GM12878 (cell line): ENCODE measurements around the gene HCAR3. TPM values are rescaled to one million over a fixed set of nuclear protein-coding genes. Genes with fewer than 3 reads are reported as not detected.
A peak's percentile ranks its signal among the peaks of the same experiment; 100 is the strongest.
"Not testable (repeated sequence)": the region's sequence is repeated elsewhere in the genome, so short reads cannot be mapped to it uniquely, and the experiment has no call there.

Source experiments
- ATAC-seq: fragments of 200-7000 bp; cut with Tn5 transposase; 3 replicates; pipeline ENCODE4 v1.9.1; 2020; ENCODE audit warnings: mild to moderate bottlenecking, moderate library complexity
- BruUV-seq: library from RNA; stranded (reverse); fragments of 400-500 nt; replicated peaks from 2 replicates; lab custom pipeline; 2021; lab: Mats Ljungman, UMichigan
- CTCF ChIA-PET: fragments of 300-600 bp; sonication (Branson Sonifier 250); formaldehyde crosslinking; extraction: SDS; loops from one replicate; lab custom pipeline; 2021; ENCODE audit warnings: inconsistent platforms; lab: Yijun Ruan, JAX
- POLR2A ChIA-PET: fragments of 350-600 bp; formaldehyde crosslinking; extraction: SDS; loops from one replicate; lab custom pipeline; 2021; ENCODE audit warnings: inconsistent platforms; lab: Charles Lee
- RAD21 ChIA-PET: fragments of 300-600 bp; sonication (Branson Sonifier 250); formaldehyde crosslinking; loops from one replicate; lab custom pipeline; 2023; ENCODE audit warnings: antibody characterized with exemption; ENCODE audit not compliant: unreplicated experiment; lab: Charles Lee
- SMC1A ChIA-PET: fragments of 300-600 bp; sonication (Branson Sonifier 250); formaldehyde crosslinking; loops from one replicate; lab custom pipeline; 2023; ENCODE audit not compliant: unreplicated experiment, uncharacterized antibody; lab: Charles Lee
- DNase-seq: peaks from one replicate; pipeline ENCODE4 v3.0.0-alpha.2; 2011; ENCODE audit warnings: low read depth, low spot score
- FAIRE-seq: peaks from 3 replicates; lab custom pipeline; 2011; peaks lifted over from hg19 to GRCh38; lab: Jason Lieb, UNC
- H2AFZ ChIP-seq: 2 replicates; pipeline ENCODE4 v1.6.0; 2011; ENCODE audit warnings: low read depth, low read length, control low read depth; ENCODE audit not compliant: control insufficient read depth
- H3K27ac ChIP-seq: 2 replicates; pipeline ENCODE4 v1.5.1; 2011; ENCODE audit warnings: control low read depth; ENCODE audit not compliant: control insufficient read depth, insufficient read depth
- H3K27me3 ChIP-seq, 2 experiments: replicated peaks in 1 of 2; 2 replicates each; pipeline versions ENCODE4 v1.6.0 to v1.6.1; 2011; ENCODE audit warnings: low read length in 1 of 2; ENCODE audit not compliant: control insufficient read depth in 2 of 2, insufficient read depth in 2 of 2
- H3K36me3 ChIP-seq, 2 experiments: 2 replicates each; pipeline ENCODE4 v1.5.1; 2011; ENCODE audit warnings: low read length in 1 of 2; ENCODE audit not compliant: control insufficient read depth in 2 of 2, insufficient read depth in 2 of 2
- H3K4me1 ChIP-seq: 2 replicates; pipeline ENCODE4 v1.6.1; 2011; ENCODE audit warnings: mild to moderate bottlenecking, low read length, moderate library complexity, mixed read lengths; ENCODE audit not compliant: control insufficient read depth, insufficient read depth
- H3K4me2 ChIP-seq: 2 replicates; pipeline ENCODE4 v1.6.0; 2011; ENCODE audit warnings: control low read depth; ENCODE audit not compliant: control insufficient read depth, insufficient read depth
- H3K4me3 ChIP-seq: fragments of 200-600 bp; sonication (generic); 2 replicates; pipeline ENCODE4 v1.5.1; 2016
- H3K79me2 ChIP-seq: 2 replicates; pipeline ENCODE4 v1.6.0; 2011; ENCODE audit warnings: low read length; ENCODE audit not compliant: control insufficient read depth, insufficient read depth
- H3K9ac ChIP-seq: 2 replicates; pipeline ENCODE4 v1.8.0; 2011; ENCODE audit warnings: low read length, control low read depth, mixed read lengths; ENCODE audit not compliant: control insufficient read depth, insufficient read depth
- H3K9me3 ChIP-seq: replicated peaks from 3 replicates; pipeline ENCODE4 v1.5.1; 2011; ENCODE audit warnings: mild to moderate bottlenecking, low read length; ENCODE audit not compliant: control insufficient read depth, insufficient read depth
- H4K20me1 ChIP-seq: 2 replicates; pipeline ENCODE4 v1.6.0; 2011; ENCODE audit not compliant: control insufficient read depth, insufficient read depth
- ATF2 ChIP-seq: IDR thresholded peaks from 2 replicates; pipeline ENCODE4 v1.6.1; 2012; ENCODE audit warnings: low read length, inconsistent platforms
- BACH1 ChIP-seq: fragments of 450-650 bp; IDR thresholded peaks from 2 replicates; pipeline ENCODE4 v1.6.1; 2017; ENCODE audit warnings: mild to moderate bottlenecking, borderline replicate concordance
- BMI1 ChIP-seq: fragments of 450-650 bp; IDR thresholded peaks from 2 replicates; pipeline ENCODE4 v1.6.1; 2016; ENCODE audit warnings: mild to moderate bottlenecking, moderate library complexity, borderline replicate concordance
- E2F4 ChIP-seq: IDR thresholded peaks from 2 replicates; pipeline ENCODE4 v1.6.1; 2012; ENCODE audit warnings: low read depth, low read length, improper control_type of control experiment
- EED ChIP-seq: sonication (generic); IDR thresholded peaks from 2 replicates; pipeline ENCODE4 v1.6.1; 2016; ENCODE audit warnings: antibody characterized with exemption, low read depth
- EGR1 ChIP-seq, 2 experiments: IDR thresholded peaks; 1 replicate in 1 of 2; 2 replicates in 1 of 2; pipeline ENCODE4 v1.6.1; 2011 to 2012; ENCODE audit warnings: low read depth in 2 of 2, low read length in 2 of 2, borderline replicate concordance in 1 of 2, mild to moderate bottlenecking in 1 of 2, moderate library complexity in 1 of 2
- FOXM1 ChIP-seq: IDR thresholded peaks from 2 replicates; pipeline ENCODE4 v1.6.1; 2012; ENCODE audit warnings: low read depth, mild to moderate bottlenecking, inconsistent platforms, low read length, moderate library complexity
- JUND ChIP-seq: IDR thresholded peaks from 2 replicates; pipeline ENCODE4 v1.6.1; 2012; ENCODE audit warnings: low read depth, mild to moderate bottlenecking, low read length, improper control_type of control experiment, moderate library complexity
- NFIC ChIP-seq: IDR thresholded peaks from 2 replicates; pipeline ENCODE4 v1.6.1; 2012; ENCODE audit warnings: low read depth, mild to moderate bottlenecking, inconsistent platforms, low read length, moderate library complexity
- POLR2AphosphoS2 ChIP-seq: IDR thresholded peaks from 2 replicates; pipeline ENCODE4 v1.6.1; 2011; ENCODE audit warnings: low read depth, mild to moderate bottlenecking, low read length, improper control_type of control experiment, moderate library complexity
- TARDBP ChIP-seq: IDR thresholded peaks from 2 replicates; pipeline ENCODE4 v1.6.1; 2016; ENCODE audit warnings: borderline replicate concordance
- TCF3 ChIP-seq: IDR thresholded peaks from 2 replicates; pipeline ENCODE4 v1.6.1; 2012; ENCODE audit warnings: low read depth, mild to moderate bottlenecking, low read length, borderline replicate concordance; ENCODE audit not compliant: insufficient read depth
- ZBTB33 ChIP-seq: fragments of 450-650 bp; IDR thresholded peaks from 2 replicates; pipeline ENCODE4 v1.6.1; 2017; ENCODE audit warnings: mild to moderate bottlenecking
- ZNF24 ChIP-seq: fragments of 450-650 bp; IDR thresholded peaks from 2 replicates; pipeline ENCODE4 v1.6.1; 2017; ENCODE audit warnings: antibody characterized with exemption, mild to moderate bottlenecking
- WGBS: methylation state at CpG from one replicate; pipeline ENCODE4 v1.1.6; 2016; ENCODE audit warnings: low lambda C conversion rate; ENCODE audit not compliant: insufficient replicate concordance, insufficient coverage; ENCODE audit errors: missing lambda C conversion rate; 5-methylcytosine and 5-hydroxymethylcytosine counted together
- in situ Hi-C: fragments of 300-500 bp; cut with MboI; formaldehyde crosslinking; loops from 9 replicates; pipeline ENCODE4 v1.14.3; 2018; ENCODE audit warnings: mixed read lengths
- intact Hi-C: fragments of 100-400 bp; cut with micrococcal nuclease; formaldehyde crosslinking; loops from one replicate; pipeline ENCODE4 v1.14.2; 2022; ENCODE audit not compliant: unreplicated experiment
- polyA plus RNA-seq, 11 experiments: library from polyadenylated mRNA; depleted of rRNA in 4 of 11; unstranded in 6 of 11; stranded (reverse) in 5 of 11; fragments of >200 nt; fragmentation: Nextera tagmentation in 4 of 11; fragmentation: Illumina TruSeq in 1 of 11; extraction: Ambion mirVana in 4 of 11; extraction: Trizol in 1 of 11; gene quantifications; 1 replicate in 1 of 11; 2 replicates in 10 of 11; pipeline versions ENCODE4 v1.2.1 to v1.2.3, GENCODE V29; 2011 to 2016; ENCODE audit warnings: inconsistent platforms in 2 of 11, missing spikeins in 2 of 11, low read depth in 1 of 11
- total RNA-seq, 4 experiments: library from RNA; depleted of rRNA in 3 of 4; stranded (reverse); fragments of >200 nt in 3 of 4; fragmentation: Illumina TruSeq in 1 of 4; extraction: Trizol in 1 of 4; gene quantifications; 2 replicates each; pipeline versions ENCODE4 v1.2.1 to v1.2.3, GENCODE V29; 2013 to 2021

HCAR3 gene
- total and polyA plus RNA-seq, 10 of the 15 experiments (the other 5 are each of a cell fraction or from before 2014, with no cell fraction given), result 0.57 to 3.0 (median 2.2) TPM

GRCh38 chr12:122721057-122721545 is 4.5 kb upstream of the HCAR3 start (continued):
- TF ChIP-seq ZBTB33 (no peak), TARDBP (no peak), E2F4 (no peak), FOXM1 (peak; percentile 73; the same call in 1 of the 2 replicates), EED (peak; percentile 89), ZNF24 (0 out of 2 replicates have a peak, but pooled peaks have one; percentile 42), NFIC (peak; percentile 88; the same call in 1 of the 2 replicates), TCF3 (0 out of 2 replicates have a peak, but pooled peaks have one; percentile 1), JUND (peak; percentile 71), POLR2AphosphoS2 (no peak), ATF2 (peak; percentile 84), BMI1 (0 out of 2 replicates have a peak, but pooled peaks have one; percentile 0), BACH1 (no peak), EGR1 (IDR thresholded peaks at IDR 0.05; ENCODE audit: borderline replicate concordance in 1 of 2, low read depth in 2 of 2, low read length in 2 of 2) (no peak)

GRCh38 chr12:122715211-122715610 is 1.4 kb downstream of the HCAR3 start:
- BruUV-seq, H3K9ac ChIP-seq, FAIRE-seq, CTCF ChIA-PET, H4K20me1 ChIP-seq, H3K4me3 ChIP-seq, H2AFZ ChIP-seq, H3K27ac ChIP-seq, DNase-seq, H3K4me2 ChIP-seq, H3K9me3 ChIP-seq, intact Hi-C loops, H3K27me3 ChIP-seq, in situ Hi-C loops, ATAC-seq, RAD21 ChIA-PET, SMC1A ChIA-PET, H3K79me2 ChIP-seq, H3K36me3 ChIP-seq: not testable (repeated sequence)
- H3K4me1 ChIP-seq, result peaks cover 15% of the 10 kb centered on the region
- WGBS, result 92% methylated on average over 6 of the region's 6 CpGs
- POLR2A ChIA-PET, result interaction anchor here (1.4 kb wide), 1 partner anchor 10 kb away, joined by 3 read pairs; no protein-coding TSS in a partner anchor
